Neural cell (in vitro differentiated cells): ENCODE measurements around the gene SLC24A3.

Experiments
- EP300 ChIP-seq: fragments of 450-650 bp; conservative IDR thresholded peaks from 2 replicates; pipeline ENCODE4 v1.6.1; 2014; ENCODE audit warnings: antibody characterized with exemption, mild to moderate bottlenecking, moderate library complexity; ENCODE audit not compliant: poor library complexity, severe bottlenecking
- EZH2 ChIP-seq: fragments of 200-600, 300-800 bp; shearing (Covaris generic), sonication (generic); IDR thresholded peaks from 2 replicates; pipeline ENCODE4 v1.6.1; 2014; ENCODE audit warnings: antibody characterized with exemption, low read length, borderline replicate concordance, mild to moderate bottlenecking; ENCODE audit not compliant: insufficient read depth, poor library complexity, severe bottlenecking
- POLR2AphosphoS5 ChIP-seq: IDR thresholded peaks from 2 replicates; pipeline ENCODE4 v1.6.1; 2012
- RAD21 ChIP-seq: fragments of 450-650 bp; conservative IDR thresholded peaks from 2 replicates; pipeline ENCODE4 v1.6.1; 2014; ENCODE audit warnings: antibody characterized with exemption, mild to moderate bottlenecking, moderate library complexity
- SMC3 ChIP-seq: fragments of 450-650 bp; conservative IDR thresholded peaks from 2 replicates; pipeline ENCODE4 v1.6.1; 2014; ENCODE audit warnings: antibody characterized with exemption, mild to moderate bottlenecking, moderate library complexity; ENCODE audit not compliant: poor library complexity
- TF ChIP-seq, protein P1 (sequence below): fragments of 450-650 bp; IDR thresholded peaks from 2 replicates; pipeline ENCODE4 v1.5.1; 2014; ENCODE audit warnings: antibody characterized with exemption, mild to moderate bottlenecking, moderate library complexity; ENCODE audit not compliant: poor library complexity, severe bottlenecking
- TF ChIP-seq, protein P2 (sequence below): IDR thresholded peaks from 2 replicates; pipeline ENCODE4 v1.6.1; 2012; ENCODE audit warnings: borderline replicate concordance

DNA sequence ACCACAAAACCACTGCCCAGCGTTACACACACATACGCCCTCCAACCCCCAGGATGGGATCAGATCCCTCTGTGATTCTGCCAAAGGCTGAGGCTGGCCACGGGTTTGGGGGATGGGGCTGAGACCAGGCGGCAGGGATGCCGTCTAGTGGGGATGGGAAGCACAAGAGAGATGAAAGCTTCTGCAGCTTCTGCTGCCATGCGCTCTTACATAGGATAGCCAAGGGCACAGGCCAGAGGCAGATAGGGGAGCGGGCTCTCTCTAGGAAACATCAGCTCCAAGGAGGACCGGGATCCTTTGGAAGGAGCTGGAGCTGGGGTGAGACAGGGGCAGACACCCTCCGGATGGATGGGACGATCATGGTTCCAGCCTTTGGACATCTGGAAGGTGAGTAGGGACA lies 526.9 kb downstream of the SLC24A3 start:
- no peak for TF ChIP-seq EP300
- TF ChIP-seq, protein P1, sequence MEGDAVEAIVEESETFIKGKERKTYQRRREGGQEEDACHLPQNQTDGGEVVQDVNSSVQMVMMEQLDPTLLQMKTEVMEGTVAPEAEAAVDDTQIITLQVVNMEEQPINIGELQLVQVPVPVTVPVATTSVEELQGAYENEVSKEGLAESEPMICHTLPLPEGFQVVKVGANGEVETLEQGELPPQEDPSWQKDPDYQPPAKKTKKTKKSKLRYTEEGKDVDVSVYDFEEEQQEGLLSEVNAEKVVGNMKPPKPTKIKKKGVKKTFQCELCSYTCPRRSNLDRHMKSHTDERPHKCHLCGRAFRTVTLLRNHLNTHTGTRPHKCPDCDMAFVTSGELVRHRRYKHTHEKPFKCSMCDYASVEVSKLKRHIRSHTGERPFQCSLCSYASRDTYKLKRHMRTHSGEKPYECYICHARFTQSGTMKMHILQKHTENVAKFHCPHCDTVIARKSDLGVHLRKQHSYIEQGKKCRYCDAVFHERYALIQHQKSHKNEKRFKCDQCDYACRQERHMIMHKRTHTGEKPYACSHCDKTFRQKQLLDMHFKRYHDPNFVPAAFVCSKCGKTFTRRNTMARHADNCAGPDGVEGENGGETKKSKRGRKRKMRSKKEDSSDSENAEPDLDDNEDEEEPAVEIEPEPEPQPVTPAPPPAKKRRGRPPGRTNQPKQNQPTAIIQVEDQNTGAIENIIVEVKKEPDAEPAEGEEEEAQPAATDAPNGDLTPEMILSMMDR: no peak
- TF ChIP-seq POLR2AphosphoS5: no peak
- TF ChIP-seq, protein P2, sequence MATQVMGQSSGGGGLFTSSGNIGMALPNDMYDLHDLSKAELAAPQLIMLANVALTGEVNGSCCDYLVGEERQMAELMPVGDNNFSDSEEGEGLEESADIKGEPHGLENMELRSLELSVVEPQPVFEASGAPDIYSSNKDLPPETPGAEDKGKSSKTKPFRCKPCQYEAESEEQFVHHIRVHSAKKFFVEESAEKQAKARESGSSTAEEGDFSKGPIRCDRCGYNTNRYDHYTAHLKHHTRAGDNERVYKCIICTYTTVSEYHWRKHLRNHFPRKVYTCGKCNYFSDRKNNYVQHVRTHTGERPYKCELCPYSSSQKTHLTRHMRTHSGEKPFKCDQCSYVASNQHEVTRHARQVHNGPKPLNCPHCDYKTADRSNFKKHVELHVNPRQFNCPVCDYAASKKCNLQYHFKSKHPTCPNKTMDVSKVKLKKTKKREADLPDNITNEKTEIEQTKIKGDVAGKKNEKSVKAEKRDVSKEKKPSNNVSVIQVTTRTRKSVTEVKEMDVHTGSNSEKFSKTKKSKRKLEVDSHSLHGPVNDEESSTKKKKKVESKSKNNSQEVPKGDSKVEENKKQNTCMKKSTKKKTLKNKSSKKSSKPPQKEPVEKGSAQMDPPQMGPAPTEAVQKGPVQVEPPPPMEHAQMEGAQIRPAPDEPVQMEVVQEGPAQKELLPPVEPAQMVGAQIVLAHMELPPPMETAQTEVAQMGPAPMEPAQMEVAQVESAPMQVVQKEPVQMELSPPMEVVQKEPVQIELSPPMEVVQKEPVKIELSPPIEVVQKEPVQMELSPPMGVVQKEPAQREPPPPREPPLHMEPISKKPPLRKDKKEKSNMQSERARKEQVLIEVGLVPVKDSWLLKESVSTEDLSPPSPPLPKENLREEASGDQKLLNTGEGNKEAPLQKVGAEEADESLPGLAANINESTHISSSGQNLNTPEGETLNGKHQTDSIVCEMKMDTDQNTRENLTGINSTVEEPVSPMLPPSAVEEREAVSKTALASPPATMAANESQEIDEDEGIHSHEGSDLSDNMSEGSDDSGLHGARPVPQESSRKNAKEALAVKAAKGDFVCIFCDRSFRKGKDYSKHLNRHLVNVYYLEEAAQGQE: no peak
- TF ChIP-seq RAD21: no peak
- no peak for TF ChIP-seq EZH2
- no peak for TF ChIP-seq SMC3
